ENCODE results near the gene PLN.

Gene PLN

DNA sequence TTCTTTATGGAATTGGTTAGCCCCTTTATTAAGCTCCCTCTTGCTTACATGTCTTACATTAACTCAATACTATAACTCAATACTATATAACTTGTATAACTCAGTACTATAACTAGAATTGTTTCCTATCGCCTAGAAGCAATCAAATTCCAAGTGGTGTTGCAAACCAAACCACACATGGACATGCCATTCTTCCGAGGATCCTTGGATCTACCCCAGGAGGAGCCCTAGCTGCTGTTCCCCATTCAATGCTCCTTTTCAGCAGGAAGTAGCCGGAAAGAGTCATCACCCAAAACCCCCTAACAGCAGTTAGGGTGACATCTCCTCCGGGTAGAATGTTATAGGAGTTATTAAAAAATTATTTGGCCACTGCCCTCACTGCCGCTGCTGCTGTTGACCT is 40.5 kb downstream of the PLN start:
- H3K4me3 ChIP-seq (ENCODE audit: low read depth, low read length) = no peak overlapping the region
- DNase-seq = no peak
- no peaks in the 10 kb centered on the region for H3K9me3 ChIP-seq (ENCODE audit: severe bottlenecking)
- no peaks in the 10 kb centered on the region for H3K27me3 ChIP-seq (ENCODE audit: insufficient read depth, low read depth, severe bottlenecking)
- H3K27ac ChIP-seq = no peak overlapping the region
- TF ChIP-seq, protein P1, sequence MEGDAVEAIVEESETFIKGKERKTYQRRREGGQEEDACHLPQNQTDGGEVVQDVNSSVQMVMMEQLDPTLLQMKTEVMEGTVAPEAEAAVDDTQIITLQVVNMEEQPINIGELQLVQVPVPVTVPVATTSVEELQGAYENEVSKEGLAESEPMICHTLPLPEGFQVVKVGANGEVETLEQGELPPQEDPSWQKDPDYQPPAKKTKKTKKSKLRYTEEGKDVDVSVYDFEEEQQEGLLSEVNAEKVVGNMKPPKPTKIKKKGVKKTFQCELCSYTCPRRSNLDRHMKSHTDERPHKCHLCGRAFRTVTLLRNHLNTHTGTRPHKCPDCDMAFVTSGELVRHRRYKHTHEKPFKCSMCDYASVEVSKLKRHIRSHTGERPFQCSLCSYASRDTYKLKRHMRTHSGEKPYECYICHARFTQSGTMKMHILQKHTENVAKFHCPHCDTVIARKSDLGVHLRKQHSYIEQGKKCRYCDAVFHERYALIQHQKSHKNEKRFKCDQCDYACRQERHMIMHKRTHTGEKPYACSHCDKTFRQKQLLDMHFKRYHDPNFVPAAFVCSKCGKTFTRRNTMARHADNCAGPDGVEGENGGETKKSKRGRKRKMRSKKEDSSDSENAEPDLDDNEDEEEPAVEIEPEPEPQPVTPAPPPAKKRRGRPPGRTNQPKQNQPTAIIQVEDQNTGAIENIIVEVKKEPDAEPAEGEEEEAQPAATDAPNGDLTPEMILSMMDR (IDR thresholded peaks at IDR 0.05; ENCODE audit: low read depth, low read length) = no peak
- H3K36me3 ChIP-seq = no peaks in the 10 kb centered on the region

DNA sequence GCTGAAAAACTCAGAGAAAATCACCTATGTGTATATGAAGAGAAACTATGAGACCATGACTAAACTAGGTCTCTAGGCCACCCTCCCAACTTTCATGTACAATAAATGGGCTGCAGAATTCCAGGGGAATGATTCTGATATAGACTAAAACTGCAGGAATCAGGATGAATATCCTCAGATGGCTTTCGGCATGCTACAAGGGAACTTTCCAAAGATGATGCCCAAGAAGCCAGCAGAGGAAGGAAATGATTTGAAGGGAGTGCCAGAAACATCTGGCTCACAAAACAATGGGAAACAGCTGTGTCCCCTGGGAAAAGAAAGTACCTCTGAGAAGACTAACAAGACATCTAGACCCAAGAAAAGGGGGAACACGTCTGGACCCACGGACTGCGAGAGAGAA is 41.1 kb downstream of the PLN start:
- TF ChIP-seq, protein P1 (IDR thresholded peaks at IDR 0.05; ENCODE audit: low read depth, low read length) = no peak
- no peak for DNase-seq
- H3K9me3 ChIP-seq (ENCODE audit: severe bottlenecking) = no peaks in the 10 kb centered on the region

DNA sequence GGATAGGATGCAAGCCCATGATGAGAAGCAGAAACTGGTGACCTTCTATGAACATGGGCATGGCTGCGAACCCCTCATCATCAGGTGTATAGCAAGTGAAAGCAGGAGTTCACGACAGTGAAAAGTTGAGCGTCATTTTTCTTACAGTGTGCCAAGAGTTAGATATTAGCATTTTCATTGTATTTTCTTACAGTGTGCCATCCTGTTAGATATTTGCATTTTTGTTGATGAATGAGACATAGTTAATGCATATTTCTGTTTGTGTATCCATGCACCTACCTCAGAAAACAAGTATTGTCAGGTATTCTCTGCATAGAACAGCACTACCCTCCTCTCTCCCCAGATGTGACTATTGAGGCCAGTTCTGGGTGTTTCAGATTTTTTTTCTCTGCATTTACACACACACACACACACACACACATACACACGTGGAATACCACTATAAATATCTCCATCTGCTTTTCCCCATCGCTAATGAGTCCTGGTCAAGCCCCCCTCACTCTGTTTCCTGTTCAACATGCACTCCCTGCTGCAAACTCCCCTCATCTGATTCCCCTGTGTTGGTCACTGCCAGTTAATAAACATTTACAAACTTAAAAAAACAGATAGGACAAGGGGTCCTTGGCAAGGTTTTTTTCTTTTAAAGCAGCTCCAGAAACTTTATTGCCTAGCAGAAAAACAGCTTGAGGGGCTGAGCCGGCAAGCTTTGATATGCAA is 41.7 kb downstream of the PLN start:
- DNase-seq = no peak
- no peaks in the 10 kb centered on the region for H3K9me3 ChIP-seq (ENCODE audit: severe bottlenecking)
- H3K4me3 ChIP-seq (ENCODE audit: low read depth, low read length) = no peak overlapping the region
- H3K27me3 ChIP-seq (ENCODE audit: insufficient read depth, low read depth, severe bottlenecking) = no peaks in the 10 kb centered on the region
- TF ChIP-seq, protein P1 (IDR thresholded peaks at IDR 0.05; ENCODE audit: low read depth, low read length) = no peak
- no peak overlapping the region for H3K27ac ChIP-seq
- H3K36me3 ChIP-seq = no peaks in the 10 kb centered on the region

More for the DNA sequence above, 41.1 kb downstream of the PLN start:
- no peak overlapping the region for H3K27ac ChIP-seq
- no peaks in the 10 kb centered on the region for H3K27me3 ChIP-seq (ENCODE audit: insufficient read depth, low read depth, severe bottlenecking)
- H3K36me3 ChIP-seq = no peaks in the 10 kb centered on the region
- H3K4me3 ChIP-seq (ENCODE audit: low read depth, low read length) = no peak overlapping the region

DNA sequence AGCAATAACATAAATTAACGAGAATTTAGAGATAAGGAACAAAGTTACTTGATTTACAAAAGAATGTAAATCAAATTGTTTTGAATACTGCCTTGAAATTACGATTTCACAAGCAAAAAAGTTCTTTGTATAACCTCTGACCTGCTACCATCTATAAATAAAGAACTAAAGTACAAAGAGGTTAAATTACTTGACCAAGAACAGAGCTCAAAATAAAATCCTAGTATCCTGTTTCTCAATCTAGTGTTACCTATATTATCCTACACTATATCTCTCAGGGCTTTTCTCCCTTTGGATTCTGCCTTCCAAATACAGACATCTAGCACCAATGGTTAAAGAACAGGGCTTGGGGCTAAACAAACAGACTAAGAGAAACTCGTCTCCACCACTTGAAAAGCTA is 43.8 kb downstream of the PLN start:
- Histone ChIP-seq H3K27me3 (ENCODE audit: insufficient read depth, low read depth, severe bottlenecking) (no peaks in the 10 kb centered on the region), H3K27ac (no peak overlapping the region), H3K9me3 (ENCODE audit: severe bottlenecking) (no peaks in the 10 kb centered on the region), H3K4me3 (ENCODE audit: low read depth, low read length) (no peak overlapping the region), H3K36me3 (no peaks in the 10 kb centered on the region)
- no peak for DNase-seq
- TF ChIP-seq, protein P1 (IDR thresholded peaks at IDR 0.05; ENCODE audit: low read depth, low read length) = no peak

DNA sequence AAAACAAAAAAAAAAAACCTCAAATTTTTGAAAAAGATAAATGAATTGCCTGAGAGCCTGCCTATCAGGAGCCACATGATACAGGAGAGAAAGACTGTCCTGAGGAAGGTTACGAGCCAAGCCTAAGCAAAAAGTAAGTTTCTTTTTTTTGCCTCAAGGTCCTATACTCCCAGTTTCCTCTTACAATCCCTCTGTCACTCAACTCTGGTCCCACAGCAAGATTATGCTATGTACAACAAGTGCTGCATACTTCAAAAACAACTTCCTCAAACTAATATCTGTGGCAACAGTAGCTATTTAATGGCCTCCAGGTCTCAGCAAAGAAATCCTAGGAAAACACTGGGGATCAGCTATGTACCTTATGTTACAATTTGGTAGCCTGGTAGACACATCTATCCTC is 46.8 kb downstream of the PLN start:
- DNase-seq = no peak
- Histone ChIP-seq H3K36me3 (no peaks in the 10 kb centered on the region), H3K27ac (no peak overlapping the region), H3K4me3 (ENCODE audit: low read depth, low read length) (no peak overlapping the region), H3K9me3 (ENCODE audit: severe bottlenecking) (no peaks in the 10 kb centered on the region), H3K27me3 (ENCODE audit: insufficient read depth, low read depth, severe bottlenecking) (no peaks in the 10 kb centered on the region)
- TF ChIP-seq, protein P1 (IDR thresholded peaks at IDR 0.05; ENCODE audit: low read depth, low read length) = no peak

DNA sequence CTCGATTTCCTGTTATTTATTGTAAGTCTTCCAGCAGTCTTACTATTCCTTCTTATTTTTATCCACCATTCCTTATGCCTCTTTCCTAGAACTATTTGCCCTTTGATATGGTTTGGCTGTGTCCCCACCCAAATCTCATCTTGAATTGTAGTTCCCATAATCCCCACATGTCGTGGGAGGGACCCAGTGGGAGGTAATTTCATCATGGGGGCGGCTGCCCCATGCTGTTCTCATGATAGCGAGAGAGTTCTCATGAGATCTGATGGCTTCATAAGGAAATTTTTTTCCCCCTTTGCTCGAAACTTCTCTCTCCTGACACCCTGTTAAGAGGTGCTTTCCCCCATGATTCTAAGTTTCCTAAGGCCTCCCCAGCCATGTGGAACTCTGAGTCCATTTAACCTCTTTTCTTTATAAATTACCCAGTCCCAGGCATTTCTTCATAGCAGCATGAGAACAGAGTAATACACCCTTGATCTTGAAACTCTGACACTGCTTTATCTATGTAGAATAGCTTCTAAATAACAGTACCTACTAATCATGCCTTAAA is 48.8 kb downstream of the PLN start:
- no peak for DNase-seq
- no peak overlapping the region for H3K27ac ChIP-seq
- no peak overlapping the region for H3K4me3 ChIP-seq (ENCODE audit: low read depth, low read length)
- H3K27me3 ChIP-seq (ENCODE audit: insufficient read depth, low read depth, severe bottlenecking) = no peaks in the 10 kb centered on the region
- TF ChIP-seq, protein P1 (IDR thresholded peaks at IDR 0.05; ENCODE audit: low read depth, low read length) = no peak
- no peaks in the 10 kb centered on the region for H3K36me3 ChIP-seq
- H3K9me3 ChIP-seq (ENCODE audit: severe bottlenecking) = no peaks in the 10 kb centered on the region
